IMR-90 (cell line): ENCODE data around the gene ITM2C. TPM values are rescaled to one million over a fixed set of nuclear protein-coding genes. Genes with fewer than 3 reads are reported as not detected.
A peak's percentile ranks its signal among the peaks of the same experiment; 100 is the strongest.

ENCODE experiments used
- ATAC-seq: fragments of 200-7000 bp; cut with Tn5 transposase; 2 replicates; pipeline ENCODE4 v1.9.1; 2020; ENCODE audit warnings: low read depth, mild to moderate bottlenecking, moderate library complexity
- BruUV-seq: library from RNA; stranded (reverse); fragments of 400-500 nt; replicated peaks from 2 replicates; lab custom pipeline; 2021; lab: Mats Ljungman, UMichigan
- CTCF ChIA-PET: fragments of 300-600 bp; formaldehyde crosslinking; extraction: SDS; loops from one replicate; lab custom pipeline; 2021; ENCODE audit warnings: antibody characterized with exemption; lab: Yijun Ruan, JAX
- POLR2A ChIA-PET: fragments of 300-600 bp; sonication (Branson Sonifier 250); formaldehyde crosslinking; loops from one replicate; lab custom pipeline; 2022; ENCODE audit warnings: antibody characterized with exemption; ENCODE audit not compliant: unreplicated experiment; lab: Charles Lee
- DNase-seq: peaks from one replicate; pipeline ENCODE4 v3.0.0; 2013
- H2AFZ ChIP-seq: replicated peaks from 2 replicates; pipeline ENCODE3; 2013; ENCODE audit warnings: low read length, mild to moderate bottlenecking; ENCODE audit not compliant: poor library complexity
- H2AK5ac ChIP-seq: 2 replicates; pipeline ENCODE4 v1.6.1; 2013; ENCODE audit warnings: low read depth, low read length, inconsistent platforms
- H2AK9ac ChIP-seq: replicated peaks from 2 replicates; pipeline ENCODE3; 2013; ENCODE audit warnings: mild to moderate bottlenecking, low read depth, low read length, moderate library complexity; ENCODE audit not compliant: poor library complexity
- H2BK120ac ChIP-seq: 2 replicates; pipeline ENCODE4 v1.6.1; 2013; ENCODE audit warnings: low read depth, low read length, inconsistent platforms
- H2BK15ac ChIP-seq: 3 replicates; pipeline ENCODE4 v1.6.1; 2013; ENCODE audit warnings: low read depth, low read length, inconsistent platforms
- H2BK20ac ChIP-seq: 2 replicates; pipeline ENCODE4 v1.6.1; 2013; ENCODE audit warnings: low read depth, mild to moderate bottlenecking, inconsistent platforms, low read length, moderate library complexity
- H2BK5ac ChIP-seq: 2 replicates; pipeline ENCODE4 v1.6.1; 2013; ENCODE audit warnings: mild to moderate bottlenecking, low read depth, low read length, inconsistent platforms; ENCODE audit not compliant: poor library complexity, severe bottlenecking
- H3K14ac ChIP-seq: replicated peaks from 2 replicates; pipeline ENCODE4 v1.6.1; 2013; ENCODE audit warnings: low read depth, low read length, inconsistent platforms
- H3K18ac ChIP-seq: 2 replicates; pipeline ENCODE4 v1.6.1; 2013; ENCODE audit warnings: low read depth, low read length, control low read depth
- H3K23ac ChIP-seq: 2 replicates; pipeline ENCODE4 v1.6.1; 2013; ENCODE audit warnings: low read depth, low read length, inconsistent platforms
- H3K27ac ChIP-seq: 2 replicates; pipeline ENCODE4 v1.5.1; 2013; ENCODE audit warnings: mild to moderate bottlenecking, control low read depth, low read length; ENCODE audit not compliant: insufficient read depth
- H3K27me3 ChIP-seq: 2 replicates; pipeline ENCODE4 v1.6.1; 2013; ENCODE audit warnings: low read length; ENCODE audit not compliant: control insufficient read depth, insufficient read depth
- H3K36me3 ChIP-seq: 2 replicates; pipeline ENCODE4 v1.6.1; 2013; ENCODE audit warnings: low read length, mixed read lengths; ENCODE audit not compliant: control insufficient read depth, insufficient read depth
- H3K4ac ChIP-seq: 2 replicates; pipeline ENCODE4 v1.6.1; 2013; ENCODE audit warnings: low read depth, low read length, inconsistent platforms
- H3K4me1 ChIP-seq: 2 replicates; pipeline ENCODE4 v1.6.1; 2013; ENCODE audit warnings: low read length, mixed read lengths; ENCODE audit not compliant: control insufficient read depth, insufficient read depth
- H3K4me2 ChIP-seq: 2 replicates; pipeline ENCODE4 v1.6.1; 2013; ENCODE audit warnings: low read depth, mild to moderate bottlenecking, control low read depth, low read length, moderate library complexity
- H3K4me3 ChIP-seq: 2 replicates; pipeline ENCODE4 v1.5.1; 2013; ENCODE audit warnings: low read depth, mild to moderate bottlenecking, control low read depth, low read length, moderate library complexity; ENCODE audit not compliant: insufficient read depth
- H3K56ac ChIP-seq: 2 replicates; pipeline ENCODE4 v1.6.1; 2013; ENCODE audit warnings: low read length, inconsistent platforms; ENCODE audit not compliant: insufficient read depth; ENCODE audit errors: extremely low read depth
- H3K79me1 ChIP-seq, 2 experiments: 2 replicates each; pipeline ENCODE4 v1.6.1; 2013; ENCODE audit warnings: low read length in 2 of 2, inconsistent platforms in 1 of 2, low read depth in 1 of 2
- H3K9ac ChIP-seq: 2 replicates; pipeline ENCODE4 v1.6.1; 2013; ENCODE audit warnings: low read depth, low read length, control low read depth
- H3K9me1 ChIP-seq: 2 replicates; pipeline ENCODE4 v1.6.1; 2013; ENCODE audit warnings: low read length, inconsistent platforms; ENCODE audit not compliant: insufficient read depth
- H3K9me3 ChIP-seq: 2 replicates; pipeline ENCODE4 v1.6.1; 2013; ENCODE audit warnings: low read length; ENCODE audit not compliant: control insufficient read depth, insufficient read depth
- H4K20me1 ChIP-seq: 2 replicates; pipeline ENCODE4 v1.6.1; 2013; ENCODE audit warnings: low read length, inconsistent platforms; ENCODE audit not compliant: insufficient read depth
- H4K5ac ChIP-seq: 2 replicates; pipeline ENCODE4 v1.6.1; 2013; ENCODE audit warnings: mild to moderate bottlenecking, low read depth, low read length, control low read depth
- H4K8ac ChIP-seq, 2 experiments: 2 replicates each; pipeline ENCODE4 v1.6.1; 2013; ENCODE audit warnings: low read depth in 2 of 2, low read length in 2 of 2, control low read depth in 1 of 2, inconsistent platforms in 1 of 2
- H4K91ac ChIP-seq: 2 replicates; pipeline ENCODE4 v1.6.1; 2013; ENCODE audit warnings: low read depth, low read length, inconsistent platforms; ENCODE audit not compliant: insufficient read depth
- RCOR1 ChIP-seq: IDR thresholded peaks from 2 replicates; pipeline ENCODE4 v1.6.1; 2012; ENCODE audit warnings: mild to moderate bottlenecking, low read length, improper control_type of control experiment; ENCODE audit not compliant: insufficient replicate concordance
- SMC3 ChIP-seq: fragments of 150-350 bp; IDR thresholded peaks from 2 replicates; pipeline ENCODE4 v1.6.1; 2016; ENCODE audit warnings: low read depth, mild to moderate bottlenecking, antibody characterized with exemption, low read length, moderate library complexity
- WGBS, 2 experiments: methylation state at CpG; one replicate each; pipeline versions ENCODE4 v1.1.5 to v1.1.7; 2013; ENCODE audit warnings: missing lambda C conversion rate in 2 of 2; ENCODE audit not compliant: insufficient read length in 1 of 2; ENCODE audit errors: extremely low coverage in 2 of 2; 5-methylcytosine and 5-hydroxymethylcytosine counted together
- dilution Hi-C: fragments of 300-500 bp; cut with HindIII; formaldehyde crosslinking; loops from one replicate; pipeline ENCODE4 v1.14.3; 2018; ENCODE audit warnings: low sequenced_read_pairs; ENCODE audit not compliant: unreplicated experiment
- in situ Hi-C: fragments of 300-500 bp; cut with MboI; formaldehyde crosslinking; loops from 3 replicates; pipeline ENCODE4 v1.14.3; 2019; ENCODE audit warnings: low sequenced_read_pairs, inconsistent platforms, mixed read lengths
- intact Hi-C: fragments of 100-400 bp; cut with micrococcal nuclease; formaldehyde crosslinking; loops from 2 replicates; pipeline ENCODE4 v1.10.0; 2022
- polyA plus RNA-seq, 3 experiments: library from polyadenylated mRNA; depleted of rRNA; stranded (reverse); fragments of >200 nt; gene quantifications; 2 replicates each; pipeline ENCODE4 v1.2.3, GENCODE V29; 2012; ENCODE audit warnings: low replicate concordance in 1 of 3
- total RNA-seq: library from RNA; depleted of rRNA; stranded (reverse); fragments of >200 nt; gene quantifications from 2 replicates; pipeline ENCODE4 v1.2.3, GENCODE V29; 2012
- TF ChIP-seq, protein P1 (sequence below): conservative IDR thresholded peaks from 2 replicates; pipeline ENCODE4 v1.5.1; 2012; ENCODE audit warnings: mild to moderate bottlenecking, low read depth, low read length, improper control_type of control experiment

ITM2C gene
- total and polyA plus RNA-seq, 2 of the 4 experiments (the other 2 are of a cell fraction), result 46.8 to 274 TPM

DNA sequence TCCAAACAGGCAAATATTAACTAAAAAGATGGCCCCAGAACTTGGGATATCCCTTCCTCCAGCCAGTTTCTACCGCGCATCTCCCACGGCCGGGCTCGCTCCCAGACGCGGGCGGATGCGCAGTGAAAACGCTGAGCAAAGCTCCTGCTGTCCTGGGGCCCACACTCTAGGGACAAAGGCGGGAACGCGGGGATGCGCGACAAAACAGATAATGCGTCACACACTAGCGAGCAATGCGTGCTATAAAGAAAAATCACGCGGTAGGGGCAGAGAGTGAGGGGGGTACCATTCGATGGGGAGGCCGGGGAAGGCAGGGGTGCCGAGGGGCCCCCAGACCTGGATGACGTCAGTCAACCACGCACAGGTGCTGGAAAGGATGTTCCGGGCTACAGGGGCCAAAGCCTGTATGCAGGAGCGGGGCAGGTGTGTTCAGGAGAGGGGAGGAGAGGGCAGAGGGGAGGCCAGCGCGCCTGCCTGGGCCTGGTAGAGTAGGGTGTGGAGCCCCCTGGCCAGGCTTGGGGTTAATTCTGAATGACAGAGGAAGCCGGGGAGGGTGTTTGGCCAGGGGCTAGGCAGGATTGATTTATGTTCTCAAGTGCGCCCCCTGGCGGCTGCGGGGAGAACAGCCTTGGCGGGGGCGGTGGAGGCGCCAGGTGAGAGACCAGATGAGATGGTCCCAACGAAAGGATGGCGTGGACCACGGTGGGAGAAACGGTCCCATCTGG, 14.9 kb upstream of the ITM2C start:
- no peak for DNase-seq
- 0 out of 2 replicates have a peak, but pooled peaks have one; percentile 17 for TF ChIP-seq SMC3
- TF ChIP-seq, protein P1, sequence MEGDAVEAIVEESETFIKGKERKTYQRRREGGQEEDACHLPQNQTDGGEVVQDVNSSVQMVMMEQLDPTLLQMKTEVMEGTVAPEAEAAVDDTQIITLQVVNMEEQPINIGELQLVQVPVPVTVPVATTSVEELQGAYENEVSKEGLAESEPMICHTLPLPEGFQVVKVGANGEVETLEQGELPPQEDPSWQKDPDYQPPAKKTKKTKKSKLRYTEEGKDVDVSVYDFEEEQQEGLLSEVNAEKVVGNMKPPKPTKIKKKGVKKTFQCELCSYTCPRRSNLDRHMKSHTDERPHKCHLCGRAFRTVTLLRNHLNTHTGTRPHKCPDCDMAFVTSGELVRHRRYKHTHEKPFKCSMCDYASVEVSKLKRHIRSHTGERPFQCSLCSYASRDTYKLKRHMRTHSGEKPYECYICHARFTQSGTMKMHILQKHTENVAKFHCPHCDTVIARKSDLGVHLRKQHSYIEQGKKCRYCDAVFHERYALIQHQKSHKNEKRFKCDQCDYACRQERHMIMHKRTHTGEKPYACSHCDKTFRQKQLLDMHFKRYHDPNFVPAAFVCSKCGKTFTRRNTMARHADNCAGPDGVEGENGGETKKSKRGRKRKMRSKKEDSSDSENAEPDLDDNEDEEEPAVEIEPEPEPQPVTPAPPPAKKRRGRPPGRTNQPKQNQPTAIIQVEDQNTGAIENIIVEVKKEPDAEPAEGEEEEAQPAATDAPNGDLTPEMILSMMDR, result peak; percentile 55
- no peak for TF ChIP-seq RCOR1
- 63% methylated on average over 38 of the region's 40 CpGs; no CpG with 5 or more reads in 1 of the 2 experiments for WGBS, 2 experiments

More for the DNA sequence above, 14.9 kb upstream of the ITM2C start:
- Histone ChIP-seq H2AK5ac (no peak overlapping the region), H3K18ac (no peak overlapping the region), H2BK120ac (no peak overlapping the region), H3K27ac (no peak overlapping the region), H4K91ac (no peak overlapping the region), H3K9me3 (no peaks in the 10 kb centered on the region; the same call in 1 of the 2 replicates), H3K4me2 (no peak overlapping the region), H2AK9ac (no peak overlapping the region), H4K20me1 (no peaks in the 10 kb centered on the region), H3K4ac (no peak overlapping the region), H4K8ac (no peak overlapping the region), H3K4me3 (no peak overlapping the region), H2BK20ac (no peak overlapping the region), H3K23ac (no peak overlapping the region), H3K4me1 (no peaks in the 10 kb centered on the region), H3K56ac (no peak overlapping the region), H3K14ac (no peak overlapping the region), H3K9ac (no peak overlapping the region), H3K36me3 (no peaks in the 10 kb centered on the region), H3K79me1 (no peaks in the 10 kb centered on the region), H3K9me1 (no peaks in the 10 kb centered on the region), H3K27me3 (peaks cover 19% of the 10 kb centered on the region), H2BK5ac (no peak overlapping the region), H2AFZ (no peak overlapping the region), H2BK15ac (no peak overlapping the region), H4K5ac (no peak overlapping the region)
- intact Hi-C loops (no loop called here), in situ Hi-C loops (no loop called here), dilution Hi-C loops (no loop called here)
- CTCF ChIA-PET, result no interaction called here
- no TSS peak for BruUV-seq
- ATAC-seq, result no peak
- POLR2A ChIA-PET, result no interaction called here
